ENCODE data around the gene UGT1A10. TPM values are rescaled to one million over a fixed set of nuclear protein-coding genes. Genes with fewer than 3 reads are reported as not detected.

Gene UGT1A10
- total RNA-seq, 1 experiment from 2014 or later = not detected

- H2BK12ac ChIP-seq (ENCODE audit: insufficient read length, low read depth, low read length) = no peak overlapping the region
- H3K4me2 ChIP-seq (ENCODE audit: insufficient read depth, insufficient read length, low read length) = no peak overlapping the region
- no peak overlapping the region for H3K18ac ChIP-seq (ENCODE audit: insufficient read length, low read depth, low read length)
- no peak overlapping the region for H2BK5ac ChIP-seq (ENCODE audit: insufficient read length, low read length)
- no CpG with 5 or more reads among the region's 2 CpGs for WGBS (ENCODE audit: extremely low coverage, insufficient read length, low lambda C conversion rate)
- H4K91ac ChIP-seq (ENCODE audit: insufficient read length, low read depth, low read length) = no peak overlapping the region
- H3K27me3 Mint-ChIP-seq (ENCODE audit: low read depth) = peaks cover 10% of the 10 kb centered on the region
- H3K9me3 Mint-ChIP-seq = peaks cover 3 to 6% of the 10 kb centered on the region in 2 experiments; a peak in 2 of 5 replicates
- H3K79me2 ChIP-seq (ENCODE audit: insufficient read depth, low read length) = no peaks in the 10 kb centered on the region
- no peak overlapping the region for H3K9ac ChIP-seq (ENCODE audit: extremely low read depth, insufficient read length, low read length)
- H3K23ac ChIP-seq (ENCODE audit: insufficient read length, low read depth, low read length) = no peak overlapping the region
- H3K56ac ChIP-seq (ENCODE audit: insufficient read length, low read depth, low read length) = no peak overlapping the region
- DNase-seq = no peak
- H2AK5ac ChIP-seq (ENCODE audit: insufficient read length, low read length) = no peak overlapping the region
- H3K79me1 ChIP-seq (ENCODE audit: insufficient read depth, low read depth, low read length, poor library complexity, severe bottlenecking) = no peaks in the 10 kb centered on the region
- no peak overlapping the region for H3K4ac ChIP-seq (ENCODE audit: low read depth, low read length)
- no peak overlapping the region for H2AFZ ChIP-seq (ENCODE audit: low read length)
- no peaks in the 10 kb centered on the region for H4K20me1 ChIP-seq (ENCODE audit: control insufficient read depth, insufficient read depth, insufficient read length)
- no peak overlapping the region for H3K27ac ChIP-seq (ENCODE audit: insufficient read length, low read depth, low read length)
- no peak overlapping the region for H4K5ac ChIP-seq (ENCODE audit: insufficient read length, low read depth, low read length)
- no peak overlapping the region for H2BK20ac ChIP-seq (ENCODE audit: low read depth, low read length, poor library complexity, severe bottlenecking)
- H3K14ac ChIP-seq (ENCODE audit: insufficient read depth, low read length) = no peak overlapping the region; the same call in 1 of the 2 replicates
- peaks cover 7% of the 10 kb centered on the region in 2 experiments for H3K4me1 Mint-ChIP-seq
- no peak overlapping the region for H2BK120ac ChIP-seq (ENCODE audit: low read depth, low read length, poor library complexity, severe bottlenecking)
- no peak overlapping the region for H2BK15ac ChIP-seq (ENCODE audit: low read depth, low read length)
- H3K23me2 ChIP-seq (ENCODE audit: insufficient read length, low read depth, low read length, poor library complexity, severe bottlenecking) = no peaks in the 10 kb centered on the region
- no peak for TF ChIP-seq CTCF (conservative IDR thresholded peaks at IDR 0.05)
- H3K4me3 Mint-ChIP-seq = no peak overlapping the region
- H3T11ph ChIP-seq (ENCODE audit: low read length) = no peak overlapping the region
- no peaks in the 10 kb centered on the region for H3K9me3 ChIP-seq (ENCODE audit: control insufficient read depth, low read depth, low read length)
- H4K8ac ChIP-seq (replicated peaks; ENCODE audit: insufficient read length, low read depth, low read length) = no peak overlapping the region
- H3K27me3 ChIP-seq (ENCODE audit: insufficient read depth, low read length) = no peaks in the 10 kb centered on the region
- H3K4me1 ChIP-seq (ENCODE audit: insufficient read depth, low read length) = no peaks in the 10 kb centered on the region
- no peaks in the 10 kb centered on the region for H3K36me3 Mint-ChIP-seq (ENCODE audit: insufficient read depth in 1 of 3, low read depth in 3 of 3)
- no peak overlapping the region for H3K27ac Mint-ChIP-seq
These were observed 77.9 kb downstream of the UGT1A10 start for GRCh38 chr2:233714121-233714520.
